ENCODE data around the gene RTN3. TPM values are rescaled to one million over a fixed set of nuclear protein-coding genes. Genes with fewer than 3 reads are reported as not detected.

RTN3 gene
- total RNA-seq, 1 experiment from 2014 or later = 95.0 TPM

DNA sequence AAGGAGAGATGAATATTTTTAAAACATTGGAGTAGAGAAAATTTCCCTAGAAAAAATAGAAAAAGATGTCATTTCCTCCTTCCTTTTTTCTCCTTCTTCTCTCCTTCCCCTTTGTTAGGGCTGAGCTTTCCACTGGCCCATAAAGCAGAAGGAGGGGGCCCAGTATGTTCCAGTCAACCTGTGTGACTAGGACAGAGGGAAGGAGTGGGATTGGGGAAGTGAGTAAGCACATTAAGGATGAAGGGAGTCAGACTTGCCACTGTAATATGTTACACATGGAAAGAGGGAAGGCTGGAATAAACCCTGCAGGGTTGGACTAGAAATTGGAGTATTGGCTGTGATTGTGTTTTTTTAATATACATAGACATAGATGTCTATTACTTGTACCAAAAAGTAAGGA lies 111.9 kb downstream of the RTN3 start:
- RAD21 ChIA-PET (ENCODE audit: low non-redundant PET in 1 of 2, low total read pairs in 2 of 2, uncharacterized antibody in 2 of 2, unreplicated experiment in 2 of 2) = no interaction called here
- Histone ChIP-seq H3K36me3 (ENCODE audit: control insufficient read depth in 1 of 2, insufficient read depth in 2 of 2, low read length in 2 of 2) (no peaks in the 10 kb centered on the region), H3K9me3 (ENCODE audit: control insufficient read depth in 1 of 2, insufficient read depth in 1 of 2, low read depth in 1 of 2, low read length in 2 of 2) (peaks cover 7 to 8% of the 10 kb centered on the region in 2 experiments; a peak in 3 of 4 replicates), H2AFZ (ENCODE audit: low read depth, low read length, poor library complexity, severe bottlenecking) (no peak overlapping the region), H3K4me1 (ENCODE audit: control insufficient read depth in 1 of 2, insufficient read depth in 2 of 2, low read length in 2 of 2) (no peaks in the 10 kb centered on the region), H4K20me1 (ENCODE audit: insufficient read depth) (no peaks in the 10 kb centered on the region), H3K4me2 (ENCODE audit: low read length) (no peak overlapping the region), H3K27me3 (ENCODE audit: insufficient read depth, low read length) (no peaks in the 10 kb centered on the region), H3K79me2 (ENCODE audit: insufficient read depth, low read length) (no peaks in the 10 kb centered on the region), H3K9ac (ENCODE audit: low read length) (no peak overlapping the region), H3K9me2 (ENCODE audit: insufficient read depth) (no peaks in the 10 kb centered on the region), H3K27ac (ENCODE audit: low read depth, low read length) (no peak overlapping the region), H3K4me3 (replicated peaks in 1 of 2; ENCODE audit: low read depth in 1 of 2, low read length in 2 of 2) (no peak overlapping the region)
- BruUV-seq (replicated peaks) = no TSS peak
- CTCF ChIA-PET = no interaction called here
- ATAC-seq (no peak), DNase-seq (ENCODE audit: low read depth, low spot score) (no peak)
- TF ChIP-seq FOSL1 (IDR thresholded peaks at IDR 0.05; ENCODE audit: low read depth) (no peak), CBX3 (IDR thresholded peaks at IDR 0.05; ENCODE audit: low read depth) (no peak), SRF (IDR thresholded peaks at IDR 0.05; ENCODE audit: low read depth) (no peak), EGR1 (IDR thresholded peaks at IDR 0.05; ENCODE audit: low read depth) (no peak), RAD21 (IDR thresholded peaks at IDR 0.05; ENCODE audit: low read depth) (no peak), POLR2A (IDR thresholded peaks at IDR 0.05; ENCODE audit: borderline replicate concordance, extremely low read depth, insufficient read depth, insufficient read length) (no peak), POLR2AphosphoS5 (IDR thresholded peaks at IDR 0.05; ENCODE audit: low read depth, low read length) (no peak)
- TF ChIP-seq, protein P1, sequence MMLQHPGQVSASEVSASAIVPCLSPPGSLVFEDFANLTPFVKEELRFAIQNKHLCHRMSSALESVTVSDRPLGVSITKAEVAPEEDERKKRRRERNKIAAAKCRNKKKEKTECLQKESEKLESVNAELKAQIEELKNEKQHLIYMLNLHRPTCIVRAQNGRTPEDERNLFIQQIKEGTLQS (IDR thresholded peaks at IDR 0.05) = no peak
- POLR2A ChIA-PET = no interaction called here
- intact Hi-C loops (cut with micrococcal nuclease) = no loop called here

DNA sequence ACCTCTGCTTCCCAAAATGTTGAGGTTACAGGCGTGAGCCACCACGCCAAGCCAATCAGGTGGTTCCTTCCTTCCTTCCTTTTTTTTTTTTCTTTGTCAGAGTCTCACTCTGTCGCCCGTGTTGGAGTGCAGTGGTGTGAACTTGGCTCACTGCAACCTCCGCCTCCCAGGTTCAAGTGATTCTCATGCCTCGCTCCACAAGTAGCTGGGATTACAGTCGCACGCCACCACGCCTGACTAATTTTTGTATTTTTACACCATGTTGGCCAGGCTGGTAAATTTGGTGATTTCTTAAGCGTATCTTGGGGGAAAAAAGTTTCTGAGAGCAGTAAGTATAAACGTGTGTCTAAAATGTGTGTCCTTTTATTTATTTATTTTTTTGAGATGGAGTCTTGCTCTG lies 113.8 kb downstream of the RTN3 start:
- H2AFZ ChIP-seq (ENCODE audit: low read depth, low read length, poor library complexity, severe bottlenecking) = no peak overlapping the region
- intact Hi-C loops (cut with micrococcal nuclease) = no loop called here
- ChIA-PET POLR2A (no interaction called here), RAD21 (ENCODE audit: low non-redundant PET in 1 of 2, low total read pairs in 2 of 2, uncharacterized antibody in 2 of 2, unreplicated experiment in 2 of 2) (no interaction called here), CTCF (no interaction called here)
- no peak overlapping the region for H3K27ac ChIP-seq (ENCODE audit: low read depth, low read length)
- H3K4me2 ChIP-seq (ENCODE audit: low read length) = no peak overlapping the region
- TF ChIP-seq ELF1 (IDR thresholded peaks at IDR 0.05; ENCODE audit: borderline replicate concordance, low read depth) (no peak), POLR2AphosphoS5 (IDR thresholded peaks at IDR 0.05; ENCODE audit: low read depth, low read length) (no peak)
- H3K9me2 ChIP-seq (ENCODE audit: insufficient read depth) = no peaks in the 10 kb centered on the region
- ATAC-seq = no peak
- no peak overlapping the region for H3K9ac ChIP-seq (ENCODE audit: low read length)
- H3K36me3 ChIP-seq (ENCODE audit: control insufficient read depth in 1 of 2, insufficient read depth in 2 of 2, low read length in 2 of 2) = no peaks in the 10 kb centered on the region
- no peak for DNase-seq (ENCODE audit: low read depth, low spot score)
- H3K4me3 ChIP-seq (replicated peaks in 1 of 2; ENCODE audit: low read depth in 1 of 2, low read length in 2 of 2) = no peak overlapping the region
- H4K20me1 ChIP-seq (ENCODE audit: insufficient read depth) = no peaks in the 10 kb centered on the region
- no peaks in the 10 kb centered on the region for H3K27me3 ChIP-seq (ENCODE audit: insufficient read depth, low read length)
- H3K9me3 ChIP-seq (ENCODE audit: control insufficient read depth in 1 of 2, insufficient read depth in 1 of 2, low read depth in 1 of 2, low read length in 2 of 2) = peaks cover 7 to 8% of the 10 kb centered on the region in 2 experiments; a peak in 3 of 4 replicates
- no peaks in the 10 kb centered on the region for H3K79me2 ChIP-seq (ENCODE audit: insufficient read depth, low read length)
- no peaks in the 10 kb centered on the region for H3K4me1 ChIP-seq (ENCODE audit: control insufficient read depth in 1 of 2, insufficient read depth in 2 of 2, low read length in 2 of 2)
- no TSS peak for BruUV-seq (replicated peaks)
